ENCODE results near the gene SLC26A5. TPM values are rescaled to one million over a fixed set of nuclear protein-coding genes. Genes with fewer than 3 reads are reported as not detected.

SLC26A5 gene
- total RNA-seq, 2 experiments from 2014 or later = not detected

GRCh38 chr7:103445228-103446048, 569 bp downstream of the SLC26A5 start:
- no peaks in the 10 kb centered on the region for H3K9me3 Mint-ChIP-seq
- H3K4me3 Mint-ChIP-seq = peak overlapping the region; percentile 60
- ChIA-PET CTCF (interaction anchor here (1.5 kb wide), 1 partner anchor 129 kb away, joined by 3 read pairs; no protein-coding TSS in a partner anchor), POLR2A (no interaction called here)
- H3K27me3 Mint-ChIP-seq = peaks cover 50% of the 10 kb centered on the region
- TF ChIP-seq CTCF (IDR thresholded peaks at IDR 0.05) = no peak
- intact Hi-C loops (cut with micrococcal nuclease) = no loop called here
- peak; percentile 13 for ATAC-seq
- no peak for DNase-seq
- no peaks in the 10 kb centered on the region for H3K36me3 Mint-ChIP-seq (ENCODE audit: low read depth)
- peaks cover 10% of the 10 kb centered on the region for H3K4me1 Mint-ChIP-seq (ENCODE audit: low read depth)
- H3K27ac Mint-ChIP-seq = no peak overlapping the region

GRCh38 chr7:103439661-103440060, 6.3 kb downstream of the SLC26A5 start:
- no peak for DNase-seq
- ChIA-PET CTCF (no interaction called here), POLR2A (interaction anchor here (0.9 kb wide), 1 partner anchor 9 kb away, joined by 3 read pairs; no protein-coding TSS in a partner anchor)
- no peak overlapping the region for H3K27ac Mint-ChIP-seq
- intact Hi-C loops (cut with micrococcal nuclease) = no loop called here
- no peak for TF ChIP-seq CTCF (IDR thresholded peaks at IDR 0.05)
- ATAC-seq = no peak
- no peak overlapping the region for H3K4me3 Mint-ChIP-seq
- H3K36me3 Mint-ChIP-seq (ENCODE audit: low read depth) = no peaks in the 10 kb centered on the region
- no peaks in the 10 kb centered on the region for H3K9me3 Mint-ChIP-seq
- peaks cover 25% of the 10 kb centered on the region for H3K27me3 Mint-ChIP-seq
- H3K4me1 Mint-ChIP-seq (ENCODE audit: low read depth) = no peaks in the 10 kb centered on the region

DNA sequence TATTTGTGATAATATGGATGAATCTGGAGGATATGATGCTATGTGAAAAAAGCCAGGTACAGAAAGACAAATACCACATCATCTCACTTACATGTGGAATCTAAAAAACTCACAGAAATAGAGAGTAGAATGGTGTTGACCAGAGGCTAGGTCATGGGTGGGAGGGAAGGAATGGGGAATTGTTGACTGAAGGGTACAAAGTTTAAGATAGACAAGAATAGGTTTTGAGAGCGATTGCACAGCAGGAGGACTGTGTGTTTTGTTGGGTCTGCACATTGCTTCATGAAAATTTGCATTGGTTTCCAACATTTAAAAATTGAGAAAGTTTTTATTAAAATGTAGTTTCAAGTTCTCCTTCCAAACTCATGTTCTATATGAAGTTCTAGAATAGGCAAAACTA, 8.4 kb downstream of the SLC26A5 start:
- H3K4me1 Mint-ChIP-seq (ENCODE audit: low read depth) = no peaks in the 10 kb centered on the region
- ATAC-seq (no peak), DNase-seq (no peak)
- ChIA-PET POLR2A (no interaction called here), CTCF (no interaction called here)
- H3K9me3 Mint-ChIP-seq = no peaks in the 10 kb centered on the region
- intact Hi-C loops (cut with micrococcal nuclease) = no loop called here
- H3K27ac Mint-ChIP-seq = no peak overlapping the region
- no peaks in the 10 kb centered on the region for H3K36me3 Mint-ChIP-seq (ENCODE audit: low read depth)
- H3K27me3 Mint-ChIP-seq = peaks cover 12% of the 10 kb centered on the region
- H3K4me3 Mint-ChIP-seq = no peak overlapping the region
- TF ChIP-seq CTCF (IDR thresholded peaks at IDR 0.05) = no peak

DNA sequence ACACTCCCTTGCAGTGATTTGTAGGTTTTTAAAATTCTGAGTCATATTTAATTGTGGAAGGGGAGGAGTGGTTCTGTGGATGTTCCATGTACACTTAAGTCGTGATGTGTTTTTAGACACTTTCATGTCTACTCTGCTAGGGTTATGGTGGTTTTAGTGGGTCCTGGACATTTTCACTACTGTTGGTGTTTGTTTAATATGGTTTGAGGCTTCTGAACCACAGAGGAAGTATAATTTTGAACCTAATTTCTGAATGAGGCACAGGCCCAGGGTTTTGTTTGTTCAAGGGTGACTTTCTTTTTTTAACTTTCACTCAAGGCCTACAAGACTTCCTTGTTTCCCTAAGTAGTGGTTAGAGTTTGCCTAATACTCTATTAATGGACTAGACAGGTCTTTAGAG, 13.3 kb downstream of the SLC26A5 start:
- TF ChIP-seq CTCF (IDR thresholded peaks at IDR 0.05) = no peak
- H3K27ac Mint-ChIP-seq = no peak overlapping the region
- no peaks in the 10 kb centered on the region for H3K4me1 Mint-ChIP-seq (ENCODE audit: low read depth)
- ATAC-seq (no peak), DNase-seq (no peak)
- POLR2A ChIA-PET = no interaction called here
- H3K9me3 Mint-ChIP-seq = no peaks in the 10 kb centered on the region
- CTCF ChIA-PET = no interaction called here
- H3K36me3 Mint-ChIP-seq (ENCODE audit: low read depth) = no peaks in the 10 kb centered on the region
- peaks cover 6% of the 10 kb centered on the region for H3K27me3 Mint-ChIP-seq
- intact Hi-C loops (cut with micrococcal nuclease) = no loop called here
- H3K4me3 Mint-ChIP-seq = no peak overlapping the region

DNA sequence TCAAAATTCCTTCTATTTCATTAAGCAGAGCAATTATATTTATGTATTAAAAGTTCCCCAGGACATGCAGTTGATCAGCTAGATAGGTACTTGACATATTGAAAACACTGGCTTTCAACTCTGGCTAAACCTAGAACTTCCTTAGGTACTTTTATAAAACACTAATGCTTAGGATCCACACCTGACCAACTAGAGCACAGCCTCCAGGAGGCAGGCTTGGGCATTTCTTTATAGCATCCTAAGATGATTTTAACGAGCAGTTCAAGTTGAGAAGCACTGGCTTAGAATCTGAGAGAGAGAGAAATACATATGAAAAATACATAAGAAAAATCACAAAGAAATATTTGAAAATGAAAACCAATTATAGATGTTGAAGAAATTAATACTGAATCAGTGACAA, 20.8 kb downstream of the SLC26A5 start:
- Mint-ChIP-seq H3K4me3 (no peak overlapping the region), H3K4me1 (ENCODE audit: low read depth) (no peaks in the 10 kb centered on the region), H3K9me3 (no peaks in the 10 kb centered on the region), H3K27ac (no peak overlapping the region), H3K27me3 (peaks cover 5% of the 10 kb centered on the region), H3K36me3 (ENCODE audit: low read depth) (no peaks in the 10 kb centered on the region)
- DNase-seq (no peak), ATAC-seq (no peak)
- no peak for TF ChIP-seq CTCF (IDR thresholded peaks at IDR 0.05)
- ChIA-PET CTCF (interaction anchor here (0.6 kb wide), 1 partner anchor 759 kb away, joined by 5 read pairs; no protein-coding TSS in a partner anchor), POLR2A (no interaction called here)
- intact Hi-C loops (cut with micrococcal nuclease) = no loop called here

Measured in activated CD8-positive, alpha-beta T cell treated with anti-CD3 and anti-CD28 coated beads for 36 hours (primary cell).